Stimulated activated CD8-positive, alpha-beta memory T cell treated with anti-CD3 and anti-CD28 coated beads, Interleukin-4, amount 100 ng/mL, for 4 hours (primary cell): ENCODE measurements around the gene FSD2.
"Not testable (repeated sequence)": the region's sequence is repeated elsewhere in the genome, so short reads cannot be mapped to it uniquely, and the experiment has no call there.

Experiments
- DNase-seq, 2 donors: peaks; one replicate each; pipeline ENCODE4 v3.0.0-alpha.2; 2020; ENCODE audit warnings: low read depth in 2 of 2, low spot score in 1 of 2

The FSD2 gene

GRCh38 chr15:82798104-82798503 is 7.8 kb downstream of the FSD2 start:
- DNase-seq = no peak

GRCh38 chr15:82793737-82794136 is 12.1 kb downstream of the FSD2 start:
- no peak for DNase-seq

GRCh38 chr15:82792068-82792467 is 13.8 kb downstream of the FSD2 start:
- DNase-seq = no peak

- no peak for DNase-seq
These were observed 15.5 kb downstream of the FSD2 start for GRCh38 chr15:82790321-82790720.

- no peak for DNase-seq
These were observed 16.4 kb downstream of the FSD2 start for GRCh38 chr15:82789491-82789890.

GRCh38 chr15:82788496-82788895 is 17.4 kb downstream of the FSD2 start:
- DNase-seq = no peak

- DNase-seq = no peak
These were observed 24.5 kb downstream of the FSD2 start for GRCh38 chr15:82781349-82781748.

- no peak for DNase-seq
These were observed 27.1 kb downstream of the FSD2 start for GRCh38 chr15:82778755-82779154.

- no peak for DNase-seq
These were observed 31.4 kb downstream of the FSD2 start for GRCh38 chr15:82774496-82774895.

GRCh38 chr15:82771789-82772607 is 33.9 kb downstream of the FSD2 start:
- no peak for DNase-seq

- DNase-seq = no peak
These were observed 37.3 kb downstream of the FSD2 start for GRCh38 chr15:82768414-82769054.

GRCh38 chr15:82767163-82767829 is 38.6 kb downstream of the FSD2 start:
- no peak for DNase-seq

GRCh38 chr15:82766201-82766600 is 39.7 kb downstream of the FSD2 start:
- DNase-seq = not testable (repeated sequence)

GRCh38 chr15:82764740-82765139 is 41.1 kb downstream of the FSD2 start:
- no peak for DNase-seq

GRCh38 chr15:82764117-82764490 is 41.8 kb downstream of the FSD2 start:
- DNase-seq = no peak

GRCh38 chr15:82763361-82764116 is 42.3 kb downstream of the FSD2 start:
- no peak for DNase-seq

GRCh38 chr15:82751308-82751707 is 54.6 kb downstream of the FSD2 start:
- no peak for DNase-seq

- DNase-seq = no peak
These were observed 55.1 kb downstream of the FSD2 start for GRCh38 chr15:82750831-82751180.

GRCh38 chr15:82749951-82750830 is 55.7 kb downstream of the FSD2 start:
- DNase-seq = peak; percentile 70 to 71

GRCh38 chr15:82748315-82748714 is 57.6 kb downstream of the FSD2 start:
- no peak for DNase-seq

- no peak for DNase-seq
These were observed 62.1 kb downstream of the FSD2 start for GRCh38 chr15:82743810-82744209.
